COLO668 (cell line): ENCODE results near the gene CPN1.
A peak's percentile ranks its signal among the peaks of the same experiment; 100 is the strongest.
"Not testable (repeated sequence)": the region's sequence is repeated elsewhere in the genome, so short reads cannot be mapped to it uniquely, and the experiment has no call there.

ENCODE experiments used
- DNase-seq: peaks from one replicate; lab custom pipeline; 2025; ENCODE audit not compliant: unreplicated experiment; lab: John Stamatoyannopoulos, UW

CPN1 gene

DNA sequence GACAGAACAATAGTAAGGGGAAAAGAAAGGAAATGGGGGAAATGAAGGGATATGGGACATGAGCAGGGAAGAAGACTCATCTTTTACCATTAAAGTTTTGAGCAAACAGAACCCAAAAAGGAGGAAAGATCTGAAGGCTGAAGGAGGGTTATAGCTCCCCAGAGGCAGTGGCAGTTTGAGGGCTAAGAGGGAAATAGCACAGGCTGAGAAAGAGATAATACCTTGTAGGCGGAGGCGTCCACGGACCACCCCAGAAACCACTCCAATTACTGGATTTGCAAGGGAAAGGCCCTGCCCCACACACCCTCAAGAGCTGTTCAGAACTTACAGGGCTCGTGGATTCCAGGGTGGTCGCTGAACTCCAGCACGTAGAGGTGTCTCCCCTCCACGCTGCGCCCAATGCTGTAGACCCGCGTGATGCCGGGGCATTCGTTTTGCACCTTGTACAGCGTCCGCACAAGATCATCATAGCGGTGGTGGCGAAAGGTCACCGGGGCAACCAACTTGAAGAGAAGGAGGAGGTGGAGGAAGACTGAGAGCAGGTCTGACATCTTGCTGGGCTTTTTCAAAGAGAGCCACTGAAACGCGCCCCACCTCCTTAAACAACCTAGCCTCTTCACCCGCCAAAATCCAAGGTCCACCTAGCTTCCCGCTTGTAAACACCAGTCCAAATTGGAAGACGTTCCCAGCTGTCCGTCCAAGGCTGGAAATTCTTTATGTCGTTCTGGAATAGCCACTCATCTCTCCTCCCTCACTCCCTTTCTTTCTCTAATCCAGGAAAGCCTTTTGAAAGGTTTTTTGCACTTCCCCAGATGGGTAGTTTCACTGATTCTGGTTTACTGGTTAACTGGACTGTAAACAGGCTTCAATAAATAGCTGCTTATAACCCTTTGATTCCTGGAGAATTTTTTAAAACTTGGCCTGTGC lies at the start of gene CPN1:
Gene CPN1, minus strand, starts transcription at position 795 of the 927 bp plus-strand sequence. Its CDS starts 244 bp downstream, at position 551.
- DNase-seq = no peak

DNA sequence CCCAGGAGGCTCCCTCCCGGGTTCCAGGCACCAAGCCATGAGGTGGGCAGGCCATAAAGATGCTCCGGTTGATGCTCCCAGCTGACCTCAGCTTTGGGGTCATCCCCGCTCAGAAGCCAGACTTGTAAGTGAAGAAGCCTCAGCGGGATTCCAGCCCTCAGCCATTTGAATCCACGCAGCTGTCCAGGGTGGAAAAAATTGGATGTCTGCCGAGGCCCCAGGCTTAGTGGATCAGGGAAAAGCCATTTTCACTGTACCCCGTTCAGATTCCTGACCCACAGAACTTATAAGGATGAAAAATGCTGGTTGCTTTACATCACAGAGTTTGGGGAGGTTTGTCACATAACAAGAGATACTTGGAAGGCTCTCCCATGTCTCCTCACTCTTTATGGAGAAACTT lies 49.2 kb upstream of the CPN1 start:
- no peak for DNase-seq

DNA sequence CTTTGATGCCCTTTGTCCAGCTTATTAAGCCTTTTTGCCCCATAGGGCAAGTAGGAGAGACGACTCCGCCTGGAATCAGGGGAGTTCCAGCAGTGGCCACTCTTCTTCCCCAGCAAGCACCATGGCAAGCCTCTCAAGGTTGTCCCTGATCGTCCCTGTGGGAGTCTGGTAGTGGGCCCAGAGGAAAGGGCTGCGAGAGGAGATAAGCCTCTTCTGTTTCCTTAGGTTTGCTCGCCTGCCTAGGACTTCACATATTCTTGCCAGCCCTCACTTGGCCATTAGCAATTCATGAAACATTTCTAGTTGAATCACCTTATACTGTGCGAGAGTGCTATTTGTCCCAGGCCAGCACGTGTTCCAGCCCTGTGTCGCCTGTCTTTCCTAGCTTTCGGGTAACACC lies 47.8 kb upstream of the CPN1 start:
- no peak for DNase-seq

DNA sequence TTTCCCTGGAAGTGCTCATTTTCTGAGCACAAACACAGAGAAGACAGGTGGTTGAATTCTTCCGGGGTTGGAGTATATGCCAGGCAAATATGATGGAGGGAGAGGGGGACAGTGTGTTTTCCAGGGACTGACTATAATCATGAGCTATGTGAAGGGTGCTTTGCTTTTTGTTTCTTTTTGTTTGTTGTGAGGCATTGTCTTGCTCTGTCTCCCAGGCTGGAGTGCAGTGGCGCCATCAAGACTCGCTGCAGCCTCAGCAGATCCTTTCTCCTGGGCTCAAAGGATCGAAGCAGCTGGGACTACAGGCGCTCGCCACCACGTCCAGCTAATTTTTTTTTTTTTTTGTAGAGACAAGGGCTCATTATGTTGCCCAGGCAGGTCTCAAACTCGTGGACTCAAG lies 47.3 kb upstream of the CPN1 start:
- DNase-seq = no peak

DNA sequence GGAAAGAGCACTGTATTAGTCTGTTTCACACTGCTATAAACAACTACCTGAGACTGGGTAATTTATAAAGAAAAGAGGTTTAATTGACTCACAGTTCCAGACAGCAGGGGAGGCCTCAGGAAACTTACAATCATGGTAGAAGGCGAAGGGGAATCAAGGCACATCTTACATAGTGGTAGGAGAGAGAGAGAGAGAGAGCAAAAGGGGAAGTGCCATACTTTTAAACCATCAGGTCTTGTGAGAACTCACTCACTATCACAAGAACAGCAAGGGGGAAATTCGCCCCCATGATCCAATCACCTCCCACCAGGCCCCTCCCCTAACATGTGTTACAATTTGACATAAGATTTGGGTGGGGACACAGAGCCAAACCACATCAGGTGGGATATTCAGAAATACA lies 43.7 kb upstream of the CPN1 start:
- not testable (repeated sequence) for DNase-seq

DNA sequence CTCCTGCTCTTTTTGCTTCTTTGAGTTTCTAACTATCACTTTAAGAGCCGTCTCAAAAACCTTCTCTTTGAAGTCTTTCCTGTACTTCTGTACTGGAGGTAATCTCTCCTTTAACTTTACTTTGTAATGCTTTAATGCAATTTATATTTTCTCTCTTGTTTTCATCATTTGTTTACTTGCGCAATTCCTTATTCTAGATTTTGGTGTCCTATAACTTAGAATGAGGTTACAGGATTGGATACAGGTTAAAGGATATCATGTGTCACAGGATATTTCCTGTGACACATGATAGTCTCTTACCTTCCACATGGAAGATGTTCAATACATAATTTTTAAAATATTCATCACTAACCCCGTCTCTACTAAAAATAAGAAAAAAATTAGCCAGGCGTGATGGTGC lies 42.4 kb upstream of the CPN1 start:
- no peak for DNase-seq

DNA sequence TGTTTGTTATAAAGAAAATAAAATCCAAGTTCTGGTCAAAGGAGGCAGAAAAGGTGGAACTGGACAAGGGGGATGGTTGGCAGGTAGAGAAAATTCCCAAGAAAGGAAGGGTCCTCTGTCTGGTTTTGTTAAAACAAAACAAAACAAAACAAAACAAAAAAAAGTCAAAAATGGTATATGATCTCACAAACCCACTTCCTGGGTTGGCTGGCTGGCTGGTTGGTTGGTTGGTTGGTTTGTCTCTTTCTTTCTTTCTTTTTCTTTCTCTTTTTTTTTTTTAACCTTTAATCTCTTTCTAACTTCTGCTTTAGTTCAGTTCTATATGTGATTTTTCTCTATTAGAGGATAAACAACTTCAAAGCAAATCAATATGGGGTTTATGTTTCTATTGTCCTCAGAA lies 41.1 kb upstream of the CPN1 start:
- DNase-seq = no peak

DNA sequence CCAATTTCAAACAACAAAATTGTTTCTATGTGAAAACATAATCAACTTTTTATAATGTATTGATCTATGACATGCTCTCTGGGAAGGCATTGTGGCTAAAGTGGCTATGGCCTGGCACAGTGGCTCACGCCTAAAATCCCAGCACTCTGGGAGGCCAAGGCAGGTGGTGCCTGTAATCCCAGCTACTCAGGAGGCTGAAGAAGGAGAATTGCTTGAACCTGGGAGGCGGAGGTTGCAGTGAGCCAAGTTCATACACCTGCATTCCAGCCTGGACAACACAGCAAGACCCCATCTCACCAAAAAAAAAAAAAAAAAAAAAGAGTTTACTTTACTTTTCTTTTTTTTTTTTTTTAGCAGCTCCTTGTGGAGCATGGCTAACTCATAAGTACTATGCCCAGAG lies 38.9 kb upstream of the CPN1 start:
- DNase-seq = no peak

DNA sequence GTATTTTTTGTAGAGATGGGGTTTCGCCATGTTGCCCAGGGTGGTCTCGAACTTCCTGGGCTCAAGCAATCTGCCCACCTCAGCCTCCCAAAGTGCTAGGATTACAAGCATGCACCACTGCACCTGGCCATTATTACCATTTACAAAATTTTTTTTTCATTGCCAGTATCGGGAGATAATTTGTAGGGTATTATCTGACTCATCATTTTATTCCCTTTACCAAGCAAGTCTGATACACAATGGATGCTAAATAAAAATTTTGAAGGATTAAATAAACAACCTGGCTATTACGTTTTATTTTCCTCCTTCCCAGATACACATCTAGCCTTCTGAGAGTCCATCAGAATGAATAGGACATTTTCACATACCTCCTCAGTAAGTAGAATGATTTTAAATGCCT lies 38.1 kb upstream of the CPN1 start:
- no peak for DNase-seq

DNA sequence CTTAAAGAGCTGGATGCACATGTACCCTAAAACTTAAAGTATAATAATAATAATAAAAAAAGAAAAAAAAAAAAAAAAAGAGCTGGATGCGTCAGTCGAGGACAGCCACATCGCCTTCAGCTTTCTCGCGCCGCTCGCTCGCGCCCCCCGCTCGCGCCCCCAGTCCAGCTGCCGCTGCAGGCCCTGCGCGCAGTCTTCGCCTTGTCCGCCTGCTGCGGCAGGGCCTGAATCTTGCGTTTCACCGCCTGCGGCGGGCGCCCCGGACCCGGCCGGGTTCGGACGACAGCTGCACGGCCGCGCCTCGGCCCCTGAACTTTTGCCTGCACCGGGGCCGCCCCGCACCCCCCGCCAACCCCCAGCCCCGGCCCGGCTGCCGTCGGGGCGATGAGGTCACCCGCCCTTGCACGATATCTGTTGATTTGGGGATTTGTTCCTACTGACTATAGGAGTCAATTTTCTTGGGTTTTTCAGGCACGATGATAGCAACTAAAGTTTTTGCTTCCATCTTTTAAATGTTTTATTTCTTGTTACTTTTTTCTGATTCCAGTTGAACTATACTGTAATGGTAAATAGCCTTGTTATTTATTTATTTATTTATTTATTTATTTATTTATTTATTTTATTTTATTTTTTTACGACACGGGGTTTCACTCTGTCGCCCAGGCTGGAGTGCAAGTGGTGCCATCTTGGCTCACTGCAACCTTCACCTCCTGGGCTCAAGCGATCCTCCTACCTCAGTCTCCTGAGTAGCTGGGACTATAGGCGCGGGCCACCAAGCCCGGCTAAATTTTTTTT lies 33.5 kb upstream of the CPN1 start:
- DNase-seq = no peak

DNA sequence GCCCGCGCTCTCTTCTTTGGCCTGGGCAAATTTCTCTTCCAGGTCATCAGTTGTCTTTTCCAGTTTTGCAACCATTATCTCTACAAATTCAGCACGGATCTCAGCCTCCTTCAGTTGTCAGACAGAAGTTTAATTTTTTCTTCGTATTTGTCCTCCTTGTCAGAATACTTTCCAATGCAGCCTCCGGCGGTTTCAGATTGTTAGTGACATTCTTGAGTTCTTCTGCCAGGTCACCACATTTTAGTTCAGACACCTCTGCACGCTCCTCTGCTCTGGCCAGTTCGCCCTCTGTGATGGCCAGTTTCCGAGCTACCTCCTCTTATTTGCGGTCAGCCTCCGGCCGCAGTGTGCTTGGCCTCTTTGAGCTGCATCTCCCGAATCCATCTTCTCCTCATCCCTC lies 32.8 kb upstream of the CPN1 start:
- no peak for DNase-seq

DNA sequence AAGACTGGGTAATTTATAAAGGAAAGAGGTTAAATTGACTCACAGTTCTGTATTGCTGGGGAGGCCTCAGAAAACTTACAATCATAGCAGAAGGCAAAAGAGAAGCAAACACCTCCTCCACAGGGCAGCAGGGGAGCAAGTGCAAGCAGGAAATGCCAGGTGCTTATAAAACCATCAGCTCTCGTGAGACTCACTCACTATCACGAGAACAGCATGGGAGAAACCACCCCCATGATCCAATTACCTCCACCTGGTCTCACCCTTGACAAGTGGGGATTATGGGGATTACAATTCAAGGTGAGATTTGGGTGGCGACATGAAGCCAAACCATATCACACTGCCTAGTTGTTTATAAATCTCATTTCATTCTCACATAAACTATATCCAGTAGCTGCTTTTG lies 28.0 kb upstream of the CPN1 start:
- no peak for DNase-seq

DNA sequence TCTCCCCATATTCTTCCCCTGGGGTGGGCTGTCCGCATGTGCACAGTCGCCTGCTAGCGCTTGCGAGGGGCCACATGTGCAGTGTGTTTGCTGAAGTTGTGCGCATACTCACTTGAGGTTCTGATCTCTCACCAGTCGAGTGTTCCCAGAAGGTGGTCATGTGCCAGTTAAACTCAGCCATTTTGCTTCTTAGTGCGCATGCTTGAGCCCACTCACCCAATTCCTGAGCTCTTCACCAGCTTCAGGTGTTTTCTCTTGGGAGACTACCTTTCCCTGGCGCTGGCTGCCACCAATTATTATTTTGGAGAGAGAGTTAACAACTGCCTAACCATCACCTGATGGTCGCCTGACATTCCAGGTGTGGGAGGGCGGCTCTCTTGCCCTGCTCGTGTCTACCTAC lies 25.2 kb upstream of the CPN1 start:
- DNase-seq = no peak

DNA sequence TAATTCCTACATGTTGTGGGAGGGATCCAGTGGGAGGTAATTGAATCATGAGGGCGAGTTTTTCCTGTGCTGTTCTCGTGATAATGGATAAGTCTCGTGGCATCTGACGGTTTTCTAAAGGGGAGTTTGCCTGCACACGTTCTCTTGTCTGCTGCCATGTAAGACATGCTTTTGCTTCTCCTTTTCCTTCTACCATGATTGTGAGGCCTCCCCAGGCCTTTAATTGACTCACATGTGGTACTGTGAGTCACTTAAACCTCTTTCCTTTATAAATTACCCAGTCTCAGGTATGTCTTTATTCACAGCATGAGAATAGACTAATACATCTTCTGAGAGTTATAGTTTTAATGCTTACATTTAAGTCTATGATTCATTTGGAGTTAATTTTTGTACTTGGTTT lies 22.6 kb upstream of the CPN1 start:
- DNase-seq = no peak

DNA sequence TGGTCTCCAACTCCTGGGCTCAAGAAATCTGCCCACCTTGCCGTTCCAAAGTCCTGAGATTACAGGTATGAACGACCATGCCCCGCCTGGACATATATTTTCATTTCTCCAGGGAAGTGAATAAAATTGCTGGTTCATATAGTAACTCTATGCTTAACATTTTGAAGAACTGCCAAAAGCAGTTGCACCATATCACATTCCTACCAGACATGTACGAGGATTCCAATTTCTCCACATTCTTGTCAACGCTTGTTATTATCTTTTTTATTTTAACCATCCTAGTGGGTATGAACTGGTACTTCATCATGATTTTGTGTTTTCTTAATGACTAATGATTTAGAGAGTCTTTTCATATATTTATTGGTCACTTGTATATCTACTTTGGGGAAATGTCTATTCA lies 21.9 kb upstream of the CPN1 start:
- no peak for DNase-seq

DNA sequence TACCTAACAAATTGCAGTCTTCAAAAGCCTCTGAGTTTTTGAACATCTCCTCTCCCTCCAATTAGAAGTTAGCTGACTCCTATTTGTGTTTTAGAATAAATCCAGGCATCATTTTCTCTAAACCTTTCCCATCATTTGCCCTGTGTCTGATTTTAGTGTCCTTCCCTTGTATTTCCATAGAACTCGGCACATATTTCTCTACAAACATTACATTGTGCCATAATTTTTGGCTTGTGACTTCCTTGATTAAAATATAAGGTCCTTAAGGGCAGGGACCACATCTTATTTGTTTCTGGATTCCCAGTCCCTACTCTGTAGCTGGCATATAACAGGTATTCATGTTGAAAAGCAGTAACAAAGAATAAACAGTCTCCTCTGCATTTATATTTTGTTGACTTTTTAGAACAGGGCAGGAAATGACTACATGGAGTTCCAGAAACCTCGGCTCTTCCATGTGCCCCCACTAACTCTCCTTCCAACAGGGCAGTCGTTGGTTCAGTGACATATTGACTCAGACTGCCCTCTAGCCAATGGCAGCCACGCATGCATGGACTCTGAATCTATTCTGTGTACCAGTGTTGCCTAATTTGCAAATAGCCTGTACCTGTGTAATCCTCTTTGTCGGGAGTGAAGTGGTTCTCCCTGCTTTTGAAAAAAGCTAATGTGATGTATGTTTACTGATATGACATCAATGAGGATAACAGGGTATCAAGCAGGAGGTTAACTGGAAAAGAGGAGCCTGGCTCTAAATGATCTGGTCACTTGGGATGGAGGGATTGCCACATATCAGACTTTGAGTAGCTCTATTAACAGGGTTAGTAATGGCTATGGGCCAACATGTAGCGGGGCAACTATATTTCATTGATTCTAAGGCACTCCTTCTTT lies 19.8 kb upstream of the CPN1 start:
- peak; percentile 3 for DNase-seq

DNA sequence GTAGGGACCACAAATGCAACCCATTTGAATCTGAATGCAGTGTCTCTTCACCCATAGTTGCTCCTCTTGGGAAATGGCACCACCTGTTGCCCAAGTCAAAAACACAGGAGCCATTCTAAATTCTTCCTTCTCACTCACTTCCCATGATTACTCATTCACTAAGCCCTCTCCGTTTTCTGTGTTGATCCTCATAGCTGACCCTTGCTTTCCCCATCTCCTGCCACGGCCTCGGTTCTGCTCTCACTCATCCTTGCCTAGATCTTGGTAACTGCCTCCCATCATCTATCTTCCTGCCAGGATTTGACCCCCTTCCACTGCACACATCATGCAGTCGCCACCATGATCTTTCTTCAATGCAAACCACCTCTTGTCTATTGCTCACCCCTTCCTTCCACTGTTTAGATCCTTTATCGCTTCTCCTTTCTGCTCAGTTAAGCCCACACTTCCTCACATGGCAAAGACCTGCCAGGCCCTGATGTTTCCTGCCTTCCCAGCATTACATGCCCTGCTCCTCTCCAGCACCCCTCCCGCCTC lies 19.0 kb upstream of the CPN1 start:
- DNase-seq = no peak

DNA sequence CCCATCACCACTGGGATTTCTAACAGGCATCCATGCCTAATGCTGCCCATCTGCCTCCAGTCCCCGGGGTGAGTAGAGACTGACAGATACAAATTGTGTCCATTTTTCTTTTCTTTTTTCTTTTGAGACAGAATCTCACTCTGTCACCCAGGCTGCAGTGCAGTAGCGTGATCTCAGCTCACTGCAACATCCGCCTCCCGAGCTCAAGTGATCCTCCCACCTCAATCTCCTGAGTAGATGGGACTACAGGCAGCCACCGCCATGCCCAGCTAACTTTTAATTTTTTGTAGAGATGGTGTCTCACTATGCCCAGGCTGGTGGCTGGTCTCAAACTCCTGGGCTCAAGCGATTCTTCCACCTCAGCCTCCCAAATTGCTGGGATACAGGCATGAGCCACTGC lies 7.6 kb upstream of the CPN1 start:
- DNase-seq = no peak

DNA sequence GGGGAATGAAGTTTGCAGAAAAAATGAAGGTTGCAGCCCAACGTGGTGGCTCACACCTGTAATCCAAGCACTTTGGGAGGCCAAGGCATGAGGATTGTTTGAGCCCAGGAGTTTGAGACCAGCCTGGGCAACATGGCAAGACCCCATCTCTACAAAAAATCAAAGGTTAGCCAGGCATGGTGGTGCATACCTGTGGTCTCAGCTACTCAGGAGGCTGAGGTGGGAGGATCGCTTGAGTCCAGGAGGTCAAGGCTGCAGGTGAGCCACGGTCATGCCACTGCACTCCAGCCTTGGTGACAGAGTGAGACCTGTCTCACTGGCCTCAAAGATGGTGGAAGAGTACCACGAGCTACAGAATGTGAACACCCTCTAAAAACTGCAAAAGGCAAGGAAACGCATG lies 5.0 kb upstream of the CPN1 start:
- not testable (repeated sequence) for DNase-seq

DNA sequence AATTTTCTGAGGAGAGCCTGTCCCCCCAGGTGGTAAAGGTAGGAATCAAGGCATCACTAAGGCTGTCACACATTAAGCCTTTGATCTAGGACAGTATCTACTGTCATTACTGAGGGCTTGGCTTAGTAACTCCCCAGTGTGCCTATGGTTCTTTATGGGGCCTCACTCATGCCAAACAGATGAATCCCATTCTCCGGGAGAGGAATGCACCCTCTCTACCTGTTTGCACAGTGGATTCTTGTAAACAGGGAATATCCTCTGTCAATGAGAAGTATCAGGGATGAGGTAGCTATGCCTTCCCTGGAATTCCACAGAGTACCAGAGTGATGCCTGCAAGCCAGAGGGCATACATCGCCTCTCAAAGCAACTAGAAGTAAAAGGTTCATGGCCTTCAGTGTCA lies 3.9 kb upstream of the CPN1 start:
- no peak for DNase-seq

DNA sequence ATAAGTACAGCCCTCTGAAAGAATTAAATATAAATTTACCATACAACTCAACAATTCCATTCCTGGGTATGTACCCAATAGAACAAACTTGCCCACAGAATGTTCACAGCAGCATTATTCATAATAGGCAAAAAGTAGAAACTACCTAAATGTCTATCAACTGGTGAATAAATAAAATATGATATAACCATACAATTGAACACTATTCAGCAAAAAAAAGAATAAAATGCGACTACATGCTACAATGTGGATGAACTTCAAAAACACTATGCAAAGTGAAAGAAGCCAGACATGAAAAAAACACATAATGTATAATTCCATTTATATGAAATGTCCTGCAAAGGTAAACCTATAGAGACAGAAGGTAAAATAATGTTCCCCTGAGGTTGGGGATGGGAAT lies 2.0 kb upstream of the CPN1 start:
- no peak for DNase-seq
